Thyroid gland (tissue), 4 donors: ENCODE results near the gene CARS1. TPM values are rescaled to one million over a fixed set of nuclear protein-coding genes. Genes with fewer than 3 reads are reported as not detected.

Experiments used
- DNase-seq, 2 donors: peaks; one replicate each; pipeline ENCODE4 v3.0.0-alpha.2; 2019
- H3K27ac ChIP-seq, 3 donors: fragments of 200-600 bp; sonication (generic); 1 replicate in 2 of 3; 2 replicates in 1 of 3; pipeline ENCODE4 v1.5.1; 2016 to 2019; ENCODE audit warnings: mild to moderate bottlenecking in 1 of 3, moderate library complexity in 1 of 3
- H3K27me3 ChIP-seq: fragments of 200-600 bp; sonication (generic); one replicate; pipeline ENCODE4 v1.5.1; 2019
- H3K36me3 ChIP-seq, 2 donors: fragments of 200-600 bp; sonication (generic); one replicate each; pipeline ENCODE4 v1.5.1; 2016 to 2019
- H3K4me1 ChIP-seq, 2 donors: fragments of 200-600 bp; sonication (generic); one replicate each; pipeline ENCODE4 v1.5.1; 2017 to 2019
- H3K4me3 ChIP-seq, 3 donors: fragments of 200-600 bp; sonication (generic); replicated peaks in 1 of 3; 1 replicate in 2 of 3; 2 replicates in 1 of 3; pipeline ENCODE4 v1.5.1; 2016; ENCODE audit warnings: mild to moderate bottlenecking in 1 of 3
- H3K9me3 ChIP-seq: fragments of 200-600 bp; sonication (generic); one replicate; pipeline ENCODE4 v1.5.1; 2017
- POLR2A ChIP-seq, 2 donors: fragments of 450-650 bp; IDR thresholded peaks; one replicate each; pipeline ENCODE4 v1.6.1; 2017; ENCODE audit warnings: antibody characterized with exemption in 2 of 2, mild to moderate bottlenecking in 2 of 2, moderate library complexity in 1 of 2
- WGBS, 2 donors: methylation state at CpG; one replicate each; pipeline ENCODE4 v1.1.5; 2017; 5-methylcytosine and 5-hydroxymethylcytosine counted together
- intact Hi-C: fragments of 100-400 bp; cut with DNase I; formaldehyde crosslinking; loops from one replicate; pipeline ENCODE4 v1.15.1; 2023
- total RNA-seq, 4 donors: library from RNA; depleted of rRNA; stranded (reverse); fragments of >200 nt; gene quantifications; one replicate each; pipeline ENCODE4 v1.2.3, GENCODE V29; 2016
- TF ChIP-seq, protein P1 (sequence below), 6 experiments: fragments of 200-600 bp in 3 of 6; fragments of 450-650 bp in 3 of 6; sonication (generic) in 3 of 6; IDR thresholded peaks; one replicate each; pipeline ENCODE4 v1.5.1; 2016 to 2019; ENCODE audit warnings: antibody characterized with exemption in 6 of 6, mild to moderate bottlenecking in 2 of 6, inconsistent platforms in 1 of 6, moderate library complexity in 1 of 6

CARS1 gene
- total RNA-seq, 4 donors from 2014 or later: 36.7 to 56.2 (median 50.1) TPM

- Histone ChIP-seq H3K27me3 (no peaks in the 10 kb centered on the region), H3K27ac (no peak overlapping the region), H3K36me3 (no peaks in the 10 kb centered on the region), H3K4me1 (no peaks in the 10 kb centered on the region), H3K4me3 (no peak overlapping the region), H3K9me3 (no peaks in the 10 kb centered on the region)
- TF ChIP-seq, protein P1, sequence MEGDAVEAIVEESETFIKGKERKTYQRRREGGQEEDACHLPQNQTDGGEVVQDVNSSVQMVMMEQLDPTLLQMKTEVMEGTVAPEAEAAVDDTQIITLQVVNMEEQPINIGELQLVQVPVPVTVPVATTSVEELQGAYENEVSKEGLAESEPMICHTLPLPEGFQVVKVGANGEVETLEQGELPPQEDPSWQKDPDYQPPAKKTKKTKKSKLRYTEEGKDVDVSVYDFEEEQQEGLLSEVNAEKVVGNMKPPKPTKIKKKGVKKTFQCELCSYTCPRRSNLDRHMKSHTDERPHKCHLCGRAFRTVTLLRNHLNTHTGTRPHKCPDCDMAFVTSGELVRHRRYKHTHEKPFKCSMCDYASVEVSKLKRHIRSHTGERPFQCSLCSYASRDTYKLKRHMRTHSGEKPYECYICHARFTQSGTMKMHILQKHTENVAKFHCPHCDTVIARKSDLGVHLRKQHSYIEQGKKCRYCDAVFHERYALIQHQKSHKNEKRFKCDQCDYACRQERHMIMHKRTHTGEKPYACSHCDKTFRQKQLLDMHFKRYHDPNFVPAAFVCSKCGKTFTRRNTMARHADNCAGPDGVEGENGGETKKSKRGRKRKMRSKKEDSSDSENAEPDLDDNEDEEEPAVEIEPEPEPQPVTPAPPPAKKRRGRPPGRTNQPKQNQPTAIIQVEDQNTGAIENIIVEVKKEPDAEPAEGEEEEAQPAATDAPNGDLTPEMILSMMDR (IDR thresholded peaks at IDR 0.05): no peak
- TF ChIP-seq POLR2A (IDR thresholded peaks at IDR 0.05): no peak
- DNase-seq: no peak
- 78 to 87% methylated on average over 5 of the region's 5 CpGs for WGBS, 2 donors
- intact Hi-C loops: no loop called here
These were observed 27.8 kb upstream of the CARS1 start for GRCh38 chr11:3085052-3085451.

- no peak for DNase-seq
These were observed 26.1 kb upstream of the CARS1 start for GRCh38 chr11:3083321-3083720.

DNA sequence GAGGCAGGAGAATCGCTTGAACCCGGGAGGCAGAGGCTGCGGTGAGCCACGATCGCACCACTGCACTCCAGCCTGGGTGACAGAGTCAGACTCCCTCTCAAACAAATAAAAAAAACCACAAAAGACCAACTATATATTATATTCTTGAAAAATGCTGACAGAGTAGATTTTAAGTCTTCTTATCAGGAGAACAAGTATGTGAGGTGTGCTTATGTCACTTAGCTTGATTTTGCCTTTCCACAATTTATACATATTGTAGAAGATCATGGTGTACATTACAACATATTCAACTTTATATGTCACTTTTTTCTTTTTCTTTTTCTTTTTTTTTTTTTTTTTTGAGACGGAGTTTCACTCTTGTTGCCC, 24.1 kb upstream of the CARS1 start:
- Histone ChIP-seq H3K36me3 (no peaks in the 10 kb centered on the region), H3K27ac (no peak overlapping the region), H3K4me3 (no peak overlapping the region), H3K9me3 (no peaks in the 10 kb centered on the region), H3K4me1 (no peaks in the 10 kb centered on the region), H3K27me3 (no peaks in the 10 kb centered on the region)
- intact Hi-C loops: no loop called here
- no peak for TF ChIP-seq POLR2A (IDR thresholded peaks at IDR 0.05)
- TF ChIP-seq, protein P1 (IDR thresholded peaks at IDR 0.05): no peak
- WGBS, 2 donors: 84 to 91% methylated on average over 6 of the region's 6 CpGs
- DNase-seq: no peak

More at GRCh38 chr11:3083321-3083720, 26.1 kb upstream of the CARS1 start:
- WGBS, 2 donors: 83 to 84% methylated on average over 8 of the region's 8 CpGs
- TF ChIP-seq POLR2A (IDR thresholded peaks at IDR 0.05): no peak
- TF ChIP-seq, protein P1 (IDR thresholded peaks at IDR 0.05): no peak
- intact Hi-C loops: no loop called here
- no peak overlapping the region for H3K4me3 ChIP-seq
- no peaks in the 10 kb centered on the region for H3K27me3 ChIP-seq
- no peaks in the 10 kb centered on the region for H3K9me3 ChIP-seq
- H3K36me3 ChIP-seq: no peaks in the 10 kb centered on the region
- H3K4me1 ChIP-seq: no peaks in the 10 kb centered on the region
- no peak overlapping the region for H3K27ac ChIP-seq

DNA sequence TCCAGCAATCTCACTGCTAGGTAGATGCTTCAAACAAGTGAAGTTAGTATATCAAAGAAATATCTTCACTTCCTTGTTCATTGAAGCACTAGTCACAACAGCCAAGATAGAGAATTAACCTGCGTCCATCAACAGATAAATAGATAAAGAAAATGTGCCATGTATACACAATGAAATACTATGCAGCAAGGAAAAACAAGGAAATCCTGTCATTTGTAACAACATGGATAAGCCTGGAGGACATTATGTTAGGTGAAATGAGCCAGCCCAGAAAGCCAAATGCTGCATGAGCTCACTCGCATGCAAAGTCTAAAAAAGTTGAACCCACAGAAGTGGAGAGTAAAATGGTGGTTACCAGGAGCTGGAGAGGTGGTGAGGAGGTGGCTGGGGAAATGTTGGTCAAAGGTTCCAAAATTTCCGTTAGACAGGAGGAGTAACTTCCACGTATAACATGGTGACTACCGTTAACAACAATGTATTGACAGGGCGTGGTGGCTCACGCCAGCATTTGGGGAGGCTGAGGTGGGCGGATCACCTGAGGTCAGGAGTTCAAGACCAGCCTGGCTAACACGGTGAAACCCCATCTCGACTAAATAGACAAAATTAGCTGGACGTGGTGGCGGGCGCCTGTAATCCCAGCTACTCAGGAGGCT, 23.6 kb upstream of the CARS1 start:
- intact Hi-C loops: no loop called here

GRCh38 chr11:3080104-3080503, 22.9 kb upstream of the CARS1 start:
- no peak for TF ChIP-seq POLR2A (IDR thresholded peaks at IDR 0.05)
- TF ChIP-seq, protein P1 (IDR thresholded peaks at IDR 0.05): no peak
- Histone ChIP-seq H3K36me3 (no peaks in the 10 kb centered on the region), H3K27ac (no peak overlapping the region), H3K27me3 (no peaks in the 10 kb centered on the region), H3K4me3 (no peak overlapping the region), H3K4me1 (peaks cover 3 to 4% of the 10 kb centered on the region in 2 donors), H3K9me3 (no peaks in the 10 kb centered on the region)
- no peak for DNase-seq
- intact Hi-C loops: no loop called here
- WGBS, 2 donors: 88 to 96% methylated on average over 1 of the region's 1 CpG

More for the DNA sequence above, 23.6 kb upstream of the CARS1 start:
- 92 to 93% methylated on average over 13 of the region's 13 CpGs for WGBS, 2 donors
- no peaks in the 10 kb centered on the region for H3K36me3 ChIP-seq
- no peaks in the 10 kb centered on the region for H3K4me1 ChIP-seq
- H3K4me3 ChIP-seq: no peak overlapping the region
- H3K27ac ChIP-seq: no peak overlapping the region
- TF ChIP-seq POLR2A (IDR thresholded peaks at IDR 0.05): no peak
- TF ChIP-seq, protein P1 (IDR thresholded peaks at IDR 0.05): no peak
- H3K27me3 ChIP-seq: no peaks in the 10 kb centered on the region
- no peak for DNase-seq
- H3K9me3 ChIP-seq: no peaks in the 10 kb centered on the region
